ENCODE results near the gene PYCARD.
"Not testable (repeated sequence)": the region's sequence is repeated elsewhere in the genome, so short reads cannot be mapped to it uniquely, and the experiment has no call there.

The PYCARD gene

GRCh38 chr16:31191697-31192428, 10.7 kb downstream of the PYCARD start:
- DNase-seq: no peak

- DNase-seq: no peak
These were observed 11.6 kb downstream of the PYCARD start for GRCh38 chr16:31190818-31191444.

DNA sequence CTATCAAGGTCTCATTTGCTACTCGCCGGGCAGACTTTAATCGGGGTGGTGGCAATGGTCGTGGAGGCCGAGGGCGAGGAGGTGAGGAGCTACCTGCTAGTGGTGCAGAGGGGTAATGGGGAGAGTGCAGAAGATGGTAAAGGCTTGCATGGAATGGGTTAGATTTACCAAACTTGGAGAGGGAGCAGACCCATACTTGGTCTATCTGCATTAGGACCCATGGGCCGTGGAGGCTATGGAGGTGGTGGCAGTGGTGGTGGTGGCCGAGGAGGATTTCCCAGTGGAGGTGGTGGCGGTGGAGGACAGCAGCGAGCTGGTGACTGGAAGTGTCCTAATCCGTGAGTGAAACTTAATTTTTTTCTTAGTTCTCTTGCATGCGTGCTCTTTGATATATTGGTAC, 12.5 kb downstream of the PYCARD start:
- no peak for DNase-seq

DNA sequence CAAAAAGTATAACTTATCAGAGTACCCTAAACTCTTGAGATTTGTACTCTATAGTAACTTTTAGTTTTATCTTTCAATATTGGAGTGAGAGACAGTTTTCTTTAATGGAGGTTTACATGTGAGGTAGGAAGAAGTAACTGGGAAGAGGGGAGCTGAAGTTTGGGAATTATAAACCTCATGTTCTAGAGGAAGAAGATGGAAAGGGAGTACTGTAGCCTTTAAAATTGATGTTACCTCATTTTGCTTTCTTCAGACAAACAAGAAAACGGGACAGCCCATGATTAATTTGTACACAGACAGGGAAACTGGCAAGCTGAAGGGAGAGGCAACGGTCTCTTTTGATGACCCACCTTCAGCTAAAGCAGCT, 13.2 kb downstream of the PYCARD start:
- DNase-seq: no peak

DNA sequence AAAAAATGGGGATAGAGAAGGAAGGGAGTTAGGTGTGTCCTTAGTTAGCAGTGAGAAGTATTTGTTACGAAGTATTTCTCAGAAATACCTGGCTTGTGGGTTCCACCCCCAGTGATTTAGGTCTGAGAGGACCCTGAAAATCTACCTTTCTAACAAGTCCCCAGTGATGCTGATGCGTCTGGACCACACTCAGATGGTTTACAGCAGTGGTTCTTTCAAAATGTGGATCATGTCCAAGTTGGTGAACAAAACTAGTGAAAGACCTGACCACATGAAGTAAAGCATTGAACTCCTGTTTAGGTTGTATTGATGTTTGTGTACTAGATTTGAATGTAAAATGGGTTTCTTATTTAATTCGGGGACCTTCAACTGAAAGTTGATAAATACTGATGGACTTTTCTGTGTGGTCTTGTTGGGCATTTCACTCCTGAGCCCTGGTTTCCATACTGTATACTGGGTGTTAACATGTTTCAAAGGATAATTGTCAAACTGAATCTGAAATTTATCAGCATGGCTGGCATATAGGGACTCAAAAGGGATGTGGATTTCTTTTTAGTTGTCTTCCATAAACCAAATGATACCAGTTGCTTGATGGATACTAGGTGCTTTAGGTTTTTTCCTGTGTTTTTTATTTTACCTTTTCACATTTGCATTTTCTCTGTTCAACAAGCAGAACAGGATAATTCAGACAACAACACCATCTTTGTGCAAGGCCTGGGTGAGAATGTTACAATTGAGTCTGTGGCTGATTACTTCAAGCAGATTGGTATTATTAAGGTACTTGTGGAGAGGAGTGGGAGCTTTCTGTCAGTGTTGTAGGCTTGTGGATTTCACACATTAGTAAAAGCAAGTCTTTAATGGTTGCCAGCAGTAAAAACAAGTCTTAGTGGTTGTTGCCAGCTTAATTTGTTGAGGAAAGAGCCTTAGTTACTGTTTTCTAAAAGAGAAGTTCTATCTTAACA, 13.8 kb downstream of the PYCARD start:
- DNase-seq: no peak

DNA sequence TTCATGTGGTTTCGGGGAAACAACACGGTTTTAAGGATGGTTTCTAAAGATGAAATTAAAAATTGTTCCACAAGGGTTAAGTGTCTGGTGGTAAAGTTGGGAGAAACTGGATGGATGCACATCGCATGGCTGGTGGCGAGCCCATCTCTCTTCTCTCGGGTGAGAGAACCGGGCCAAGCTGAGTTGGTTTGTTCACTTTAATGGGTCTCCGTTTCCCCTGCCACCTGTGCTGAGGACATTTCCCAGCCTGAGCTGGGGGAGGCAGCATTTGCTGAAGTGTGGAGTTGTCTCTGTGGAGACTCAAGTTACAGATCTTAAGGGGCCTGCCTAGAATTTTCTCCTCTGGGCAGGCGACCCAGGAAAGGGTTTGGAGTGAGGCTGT, 14.8 kb downstream of the PYCARD start:
- no peak for DNase-seq

DNA sequence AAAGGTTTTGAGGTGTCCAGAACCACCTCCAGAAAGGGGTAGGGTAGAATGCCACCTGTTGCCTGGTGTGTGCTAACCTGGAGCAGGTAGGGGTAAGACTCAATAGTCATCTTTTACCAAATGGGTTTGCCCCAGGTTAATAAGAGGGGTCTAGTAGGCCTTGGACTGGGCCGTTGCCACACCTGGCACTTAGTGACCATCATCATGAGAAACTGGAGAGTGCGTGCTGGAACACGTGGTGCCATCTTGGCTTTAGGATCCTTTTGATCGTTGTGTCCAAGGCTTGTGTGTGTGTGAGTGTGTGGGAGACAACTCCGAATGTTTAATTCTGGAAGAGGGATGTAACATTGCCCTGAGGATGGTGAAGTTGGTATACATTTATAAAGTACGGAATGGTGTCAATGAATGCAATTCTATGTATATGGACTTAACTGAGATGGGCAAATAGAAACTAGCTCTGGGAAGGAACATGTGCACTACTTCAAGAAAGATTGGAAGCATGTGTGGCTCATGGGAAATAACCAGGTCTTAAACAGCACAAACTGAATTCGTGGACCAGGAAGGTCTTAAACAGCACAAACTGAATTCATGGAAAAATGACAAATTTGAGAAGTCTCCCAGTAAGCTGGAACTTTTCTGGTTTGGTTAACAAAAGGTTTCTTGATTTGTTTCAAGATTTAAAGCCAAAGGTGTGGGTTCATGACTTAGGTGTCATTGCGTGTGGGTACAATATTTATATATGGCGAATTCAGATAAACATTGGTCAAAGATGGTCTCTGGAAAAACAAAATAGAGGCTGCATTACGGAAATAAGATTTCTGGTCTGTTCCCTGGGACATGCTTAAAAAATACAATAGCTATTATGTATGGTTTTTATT, 15.4 kb downstream of the PYCARD start:
- no peak for DNase-seq

DNA sequence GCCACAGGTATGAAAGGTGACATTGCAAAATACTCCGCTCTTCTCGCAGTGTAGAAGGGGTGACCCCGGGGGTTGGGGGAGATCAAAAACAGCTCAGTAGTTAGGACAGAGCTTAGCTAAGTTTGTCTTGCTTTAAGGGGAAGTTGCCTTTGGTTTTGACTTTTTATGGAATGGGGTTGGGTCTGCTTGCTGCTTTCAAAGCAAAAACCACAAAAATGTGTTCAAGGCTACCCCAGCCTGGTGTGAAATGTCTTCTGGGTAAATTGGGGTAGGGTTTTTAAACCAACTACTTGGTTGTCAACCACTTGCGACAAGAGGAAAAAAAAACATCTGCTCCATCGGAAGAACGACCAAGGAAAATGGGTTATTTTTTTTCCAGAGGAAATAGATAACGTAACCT, 16.4 kb downstream of the PYCARD start:
- DNase-seq: no peak

- DNase-seq: no peak
These were observed 17.2 kb downstream of the PYCARD start for GRCh38 chr16:31185339-31185738.

DNA sequence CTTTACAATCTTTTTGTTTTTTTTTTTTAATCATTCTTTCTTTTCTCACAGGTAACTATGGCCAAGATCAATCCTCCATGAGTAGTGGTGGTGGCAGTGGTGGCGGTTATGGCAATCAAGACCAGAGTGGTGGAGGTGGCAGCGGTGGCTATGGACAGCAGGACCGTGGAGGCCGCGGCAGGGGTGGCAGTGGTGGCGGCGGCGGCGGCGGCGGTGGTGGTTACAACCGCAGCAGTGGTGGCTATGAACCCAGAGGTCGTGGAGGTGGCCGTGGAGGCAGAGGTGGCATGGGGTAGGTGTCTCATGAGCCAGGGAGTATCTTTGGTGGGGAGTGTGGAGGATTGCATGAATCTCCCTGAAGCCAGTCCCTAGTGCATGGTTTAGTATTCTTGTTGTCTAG, 17.7 kb downstream of the PYCARD start:
- no peak for DNase-seq

DNA sequence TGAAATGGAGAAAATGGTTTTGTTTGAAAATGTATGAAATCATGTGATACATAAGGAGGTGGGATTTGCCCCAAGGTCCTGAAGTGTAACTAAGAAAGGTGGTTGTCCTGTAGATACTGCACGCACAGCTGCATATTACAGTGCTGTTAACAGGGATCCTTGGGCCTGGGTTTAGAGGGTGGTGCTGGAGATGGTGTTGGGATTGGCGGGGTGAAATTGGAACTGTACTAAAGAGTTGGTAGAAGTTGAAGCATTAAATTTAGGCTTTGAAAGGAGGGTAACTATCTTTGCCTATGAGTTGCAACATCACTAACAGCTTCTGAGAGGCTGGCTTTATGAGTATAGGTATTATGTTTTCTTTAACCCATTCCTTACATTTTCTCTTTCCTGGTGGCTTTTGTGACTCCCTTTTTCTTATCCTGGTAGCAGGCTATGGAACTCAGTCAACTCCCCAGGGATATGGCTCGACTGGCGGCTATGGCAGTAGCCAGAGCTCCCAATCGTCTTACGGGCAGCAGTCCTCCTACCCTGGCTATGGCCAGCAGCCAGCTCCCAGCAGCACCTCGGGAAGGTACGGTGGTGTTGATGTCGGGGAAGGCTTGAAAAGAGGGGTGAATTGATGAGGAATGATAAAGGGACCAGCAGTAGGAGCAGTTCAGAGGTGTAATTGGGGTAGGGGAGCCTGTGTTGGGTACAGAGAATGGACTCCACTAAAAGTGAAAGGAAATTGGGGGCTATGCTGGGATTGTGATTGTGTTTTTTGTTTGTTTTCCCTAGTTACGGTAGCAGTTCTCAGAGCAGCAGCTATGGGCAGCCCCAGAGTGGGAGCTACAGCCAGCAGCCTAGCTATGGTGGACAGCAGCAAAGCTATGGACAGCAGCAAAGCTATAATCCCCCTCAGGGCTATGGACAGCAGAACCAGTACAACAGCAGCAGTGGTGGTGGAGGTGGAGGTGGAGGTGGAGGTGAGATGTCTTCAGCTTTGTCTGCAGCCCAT, 18.8 kb downstream of the PYCARD start:
- DNase-seq: no peak

- DNase-seq: no peak
These were observed 20.2 kb downstream of the PYCARD start for GRCh38 chr16:31182391-31182790.

- peak in 6 of 56 donors; percentile 3 to 31 (median 12) for DNase-seq
These were observed 21.3 kb downstream of the PYCARD start for GRCh38 chr16:31181102-31181830.

- peak; percentile 33 to 99 (median 89) for DNase-seq
These were observed 22.7 kb downstream of the PYCARD start, which contains the start of gene FUS for GRCh38 chr16:31179747-31180459. Gene FUS (plus strand): TSS chr16:31180139. CDS start chr16:31180215, 76 bp downstream.

DNA sequence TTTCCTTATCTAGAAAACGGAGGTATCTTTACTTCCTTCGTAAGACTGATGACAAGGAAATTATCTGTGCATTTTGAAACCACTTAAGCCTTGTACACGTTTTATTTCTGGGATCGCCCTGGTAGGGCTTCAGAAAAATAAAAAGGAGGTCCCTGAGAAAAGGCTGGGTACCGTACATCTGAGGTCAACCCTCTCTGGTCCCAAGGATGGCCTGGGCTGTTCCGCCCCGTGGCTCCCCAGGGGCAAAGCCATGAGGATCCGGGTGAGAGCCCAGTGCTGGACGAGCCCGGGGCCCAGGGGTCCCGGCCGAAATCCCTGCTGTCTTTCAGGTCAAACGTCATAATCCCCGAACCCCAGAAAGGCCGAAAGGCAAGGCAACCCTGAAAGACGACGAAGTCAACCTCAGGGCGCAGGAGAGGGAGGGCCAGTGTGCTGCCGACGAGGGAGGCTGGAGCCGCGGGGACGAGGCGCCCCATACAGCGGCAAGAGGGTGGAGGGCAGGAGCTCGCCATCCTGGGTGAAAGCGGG, 23.3 kb downstream of the PYCARD start:
- DNase-seq: peak in 1 of 56 donors; percentile 45

- DNase-seq: no peak
These were observed 25.4 kb downstream of the PYCARD start for GRCh38 chr16:31177136-31177535.

DNA sequence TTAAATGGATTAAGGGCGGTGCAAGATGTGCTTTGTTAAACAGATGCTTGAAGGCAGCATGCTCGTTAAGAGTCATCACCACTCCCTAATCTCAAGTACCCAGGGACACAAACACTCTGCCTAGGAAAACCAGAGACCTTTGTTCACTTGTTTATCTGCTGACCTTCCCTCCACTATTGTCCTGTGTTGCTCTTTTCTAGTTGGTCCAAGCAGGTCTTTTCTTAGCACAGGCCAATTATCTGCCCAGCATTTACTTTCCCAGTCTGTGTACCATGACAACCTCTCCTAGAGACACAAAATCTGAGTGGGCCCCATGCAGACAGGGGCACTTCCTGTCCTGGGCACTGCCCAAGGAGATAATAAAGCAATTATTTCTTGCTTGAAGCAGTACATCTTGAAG, 32.5 kb downstream of the PYCARD start:
- not testable (repeated sequence) for DNase-seq

DNA sequence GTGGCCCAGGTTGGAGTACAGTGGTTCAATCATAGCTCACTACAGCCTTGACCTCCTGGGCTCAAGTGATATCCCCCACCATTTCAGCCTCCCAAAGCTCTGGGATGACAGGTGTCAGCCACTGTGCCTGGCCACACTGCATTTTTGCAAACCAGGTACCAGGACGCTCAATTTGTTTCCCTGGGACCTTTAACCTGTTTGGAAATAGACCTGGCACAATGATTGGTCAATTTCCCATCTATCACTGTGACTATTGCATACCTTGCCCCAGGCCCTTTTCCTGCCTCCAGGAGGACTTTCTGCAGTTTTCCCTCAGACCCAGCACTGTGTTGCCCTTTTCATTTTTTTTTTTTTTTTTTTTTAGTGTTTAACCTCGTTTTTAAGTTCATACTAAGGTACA, 33.7 kb downstream of the PYCARD start:
- DNase-seq: no peak

All from nucleus accumbens (tissue), 56 donors.